ENCODE results near the gene STRA8. TPM values are rescaled to one million over a fixed set of nuclear protein-coding genes. Genes with fewer than 3 reads are reported as not detected.

The STRA8 gene
- not detected for total RNA-seq

GRCh38 chr7:135233570-135233969 is at the start of gene STRA8:
STRA8 (plus strand) TSS chr7:135233838; CDS start chr7:135240525, 6,687 bp downstream.

GRCh38 chr7:135211179-135211945 is 22.3 kb upstream of the STRA8 start, which contains the start of gene WDR91:
WDR91 (minus strand) TSS chr7:135211526; CDS start chr7:135211502, 24 bp downstream.

Other genes starting within 250 kb of the STRA8 start
- 5.8 TPM for gene AGBL3, start 247.3 kb upstream of the STRA8 start, total RNA-seq
- 4.1 TPM for gene TMEM140, start 85.8 kb upstream of the STRA8 start, total RNA-seq
- gene CYREN, start 63.1 kb upstream of the STRA8 start, total RNA-seq = 39.7 TPM
- gene WDR91, start 22.3 kb upstream of the STRA8 start, total RNA-seq = 19.0 TPM

All from camera-type eye (tissue), 1 donor.